Measurements from ENCODE around the gene AP5S1. TPM values are rescaled to one million over a fixed set of nuclear protein-coding genes. Genes with fewer than 3 reads are reported as not detected.
A peak's percentile ranks its signal among the peaks of the same experiment; 100 is the strongest.

AP5S1 gene
- total and polyA plus RNA-seq, 9 of the 15 experiments (the other 6 are each of a cell fraction or from before 2014, with no cell fraction given): 2.6 to 8.8 (median 4.4) TPM

- in situ Hi-C loops (cut with MboI): no loop called here
- DNase-seq (ENCODE audit: extremely low read depth in 1 of 4, low spot score in 3 of 4) (no peak), FAIRE-seq (no peak), ATAC-seq (no peak)
- no peaks in the 10 kb centered on the region for H3K27me3 ChIP-seq (ENCODE audit: control insufficient read depth in 2 of 2, insufficient read depth in 2 of 2, low read length in 2 of 2)
- TSS peak; percentile 86 for BruUV-seq (replicated peaks)
- no peaks in the 10 kb centered on the region for H3K9me1 ChIP-seq (ENCODE audit: control insufficient read depth, insufficient read depth, low read length)
- POLR2A ChIA-PET: interaction anchor here (0.7 to 2.4 kb wide), 8 partner anchors 8 to 57 kb away, joined by 3 to 13 read pairs (median 4); partner anchors contain the start of gene SPEF1
- intact Hi-C loops (cut with micrococcal nuclease): loop anchor here (2.0 kb wide), 2 partner anchors 26 to 34 kb away; partner anchors contain the start of genes CENPB and MAVS
- peaks cover 18 to 29% of the 10 kb centered on the region in 2 experiments for H3K4me1 ChIP-seq (replicated peaks in 1 of 2; ENCODE audit: control insufficient read depth in 2 of 2, insufficient read depth in 2 of 2, low read length in 2 of 2)
- H3K4me3 ChIP-seq: peak overlapping the region; percentile 82
- peaks cover 13% of the 10 kb centered on the region; the same call in 1 of the 3 replicates for H3K79me2 ChIP-seq (ENCODE audit: control insufficient read depth, insufficient read depth, low read length)
- peaks cover 22% of the 10 kb centered on the region; the same call in 2 of the 3 replicates for H3K36me3 ChIP-seq (ENCODE audit: control insufficient read depth, insufficient read depth, low read length)
- CTCF ChIA-PET (ENCODE audit: low intra/inter-chr PET ratio): interaction anchor here (1.2 to 1.9 kb wide), 2 partner anchors 34 to 105 kb away, joined by 3 to 12 read pairs; partner anchors contain the start of gene CENPB
- peak overlapping the region; percentile 98 for H3K9ac ChIP-seq (ENCODE audit: insufficient read depth in 1 of 2, low read depth in 2 of 2, low read length in 2 of 2)
- peak overlapping the region; percentile 90 for H3K4me2 ChIP-seq (ENCODE audit: insufficient read depth, low read length)
- peak overlapping the region; percentile 98 for H2AFZ ChIP-seq (ENCODE audit: low read depth, low read length)
- 32% methylated on average over 20 of the region's 20 CpGs for WGBS (ENCODE audit: insufficient coverage, low coverage, missing lambda C conversion rate)
- H4K20me1 ChIP-seq (replicated peaks; ENCODE audit: control insufficient read depth, insufficient read depth, low read length): no peaks in the 10 kb centered on the region
- H3K9me3 ChIP-seq (replicated peaks; ENCODE audit: control insufficient read depth, insufficient read depth, low read depth, low read length): no peaks in the 10 kb centered on the region
- H3K27ac ChIP-seq (ENCODE audit: extremely low read depth, low read depth, low read length): peak overlapping the region; percentile 100
- TF ChIP-seq CREBBP (IDR thresholded peaks at IDR 0.05; ENCODE audit: low read depth, low read length): no peak
- peak; percentile 38; the same call in 1 of the 2 replicates for TF ChIP-seq EGR1 (conservative IDR thresholded peaks at IDR 0.05)
- TF ChIP-seq E2F3 (CRISPR knock-in tag; IDR thresholded peaks at IDR 0.05): no peak
- TF ChIP-seq MLLT1 (IDR thresholded peaks at IDR 0.05): no peak
- TF ChIP-seq ZBTB34 (CRISPR knock-in tag; IDR thresholded peaks at IDR 0.05): no peak
- TF ChIP-seq MCM2 (IDR thresholded peaks at IDR 0.05; ENCODE audit: low read depth): no peak
- no peak for TF ChIP-seq ZKSCAN1 (IDR thresholded peaks at IDR 0.05; ENCODE audit: low read depth, low read length)
- TF ChIP-seq ZNF778 (CRISPR knock-in tag; IDR thresholded peaks at IDR 0.05): no peak
- no peak for TF ChIP-seq BRD9 (IDR thresholded peaks at IDR 0.05; ENCODE audit: low read depth, partially characterized antibody)
- TF ChIP-seq NR2C2 (CRISPR knock-in tag; IDR thresholded peaks at IDR 0.05): no peak
- TF ChIP-seq NR2C2 (tag; IDR thresholded peaks at IDR 0.05): peak; percentile 93
- TF ChIP-seq ZNF75A (CRISPR knock-in tag; IDR thresholded peaks at IDR 0.05): no peak
Observed at GRCh38 chr20:3820901-3821727, 767 bp downstream of the AP5S1 start.

All from K562 (cell line).